HEK293 (cell line): Measurements from ENCODE around the gene MAZ.

ENCODE experiments used
- CTCF ChIA-PET: fragments of 350-600 bp; formaldehyde crosslinking; extraction: SDS; loops from one replicate; lab custom pipeline; 2021; ENCODE audit warnings: antibody characterized with exemption; lab: Yijun Ruan, JAX
- POLR2A ChIA-PET: fragments of 300-600 bp; formaldehyde crosslinking; extraction: SDS; loops from one replicate; lab custom pipeline; 2020; ENCODE audit warnings: antibody characterized with exemption, inconsistent platforms; lab: Yijun Ruan, JAX
- H3K27ac ChIP-seq: fragments of 200-500 bp; sonication (Bioruptor generic); 2 replicates; pipeline ENCODE4 v1.5.1; 2014; ENCODE audit warnings: low read depth, low read length, control low read depth, inconsistent platforms; ENCODE audit errors: extremely low read depth
- H3K36me3 ChIP-seq, 2 experiments: fragments of 200-500 bp in 1 of 2; sonication (Bioruptor generic) in 1 of 2; 1 replicate in 1 of 2; 2 replicates in 1 of 2; pipeline ENCODE4 v1.5.1; 2014 to 2017; ENCODE audit warnings: inconsistent platforms in 2 of 2, low read length in 2 of 2; ENCODE audit not compliant: control insufficient read depth in 2 of 2, insufficient read depth in 1 of 2
- H3K4me1 ChIP-seq: fragments of 200-500 bp; sonication (Bioruptor generic); 2 replicates; pipeline ENCODE4 v1.5.1; 2014; ENCODE audit warnings: mild to moderate bottlenecking, low read length, inconsistent platforms; ENCODE audit not compliant: control insufficient read depth, insufficient read depth
- H3K4me3 ChIP-seq: 2 replicates; pipeline ENCODE4 v1.5.1; 2011; ENCODE audit warnings: low read depth, mild to moderate bottlenecking, control low read depth, low read length, moderate library complexity
- H3K9me3 ChIP-seq: fragments of 200-500 bp; sonication (Bioruptor generic); 2 replicates; pipeline ENCODE4 v1.5.1; 2014; ENCODE audit warnings: low read depth, low read length, inconsistent platforms; ENCODE audit not compliant: control insufficient read depth, insufficient read depth
- KLF1 ChIP-seq: fragments of 450-650 bp; formaldehyde crosslinking; IDR thresholded peaks from 2 replicates; pipeline ENCODE4 v1.5.1; 2016; ENCODE audit warnings: missing biosample characterization, missing genetic modification characterization
- YY2 ChIP-seq: fragments of 450-650 bp; formaldehyde crosslinking; IDR thresholded peaks from 2 replicates; pipeline ENCODE4 v1.5.1; 2016; ENCODE audit warnings: missing biosample characterization, missing genetic modification characterization
- ZBTB8A ChIP-seq: fragments of 450-650 bp; formaldehyde crosslinking; IDR thresholded peaks from 2 replicates; pipeline ENCODE4 v1.5.1; 2016; ENCODE audit warnings: missing biosample characterization, missing genetic modification characterization
- ZNF132 ChIP-seq: fragments of 450-650 bp; formaldehyde crosslinking; IDR thresholded peaks from 2 replicates; pipeline ENCODE4 v1.5.1; 2017; ENCODE audit warnings: missing biosample characterization, missing genetic modification characterization, borderline replicate concordance
- ZNF133 ChIP-seq: fragments of 450-650 bp; formaldehyde crosslinking; IDR thresholded peaks from 2 replicates; pipeline ENCODE4 v1.5.1; 2016; ENCODE audit warnings: missing biosample characterization, missing genetic modification characterization
- ZNF169 ChIP-seq: fragments of 450-650 bp; formaldehyde crosslinking; IDR thresholded peaks from 2 replicates; pipeline ENCODE4 v1.5.1; 2016; ENCODE audit warnings: missing biosample characterization, missing genetic modification characterization
- ZNF335 ChIP-seq: fragments of 450-650 bp; formaldehyde crosslinking; conservative IDR thresholded peaks from 2 replicates; pipeline ENCODE4 v1.5.1; 2016; ENCODE audit warnings: missing biosample characterization, missing genetic modification characterization
- ZNF366 ChIP-seq: fragments of 450-650 bp; formaldehyde crosslinking; conservative IDR thresholded peaks from 2 replicates; pipeline ENCODE4 v1.5.1; 2016; ENCODE audit warnings: missing biosample characterization, missing genetic modification characterization
- ZNF521 ChIP-seq: fragments of 450-650 bp; formaldehyde crosslinking; IDR thresholded peaks from 2 replicates; pipeline ENCODE4 v1.5.1; 2017; ENCODE audit warnings: missing biosample characterization, mild to moderate bottlenecking, missing genetic modification characterization
- ZNF585B ChIP-seq: fragments of 450-650 bp; formaldehyde crosslinking; IDR thresholded peaks from 2 replicates; pipeline ENCODE4 v1.5.1; 2016; ENCODE audit warnings: missing biosample characterization, missing genetic modification characterization
- ZNF670 ChIP-seq: fragments of 450-650 bp; formaldehyde crosslinking; IDR thresholded peaks from 2 replicates; pipeline ENCODE4 v1.5.1; 2016; ENCODE audit warnings: missing biosample characterization, missing genetic modification characterization, low read depth
- ZSCAN30 ChIP-seq: fragments of 450-650 bp; IDR thresholded peaks from 2 replicates; pipeline ENCODE4 v1.5.1; 2018; ENCODE audit warnings: missing biosample characterization, mild to moderate bottlenecking, missing genetic modification characterization, moderate library complexity
- TF ChIP-seq, protein P1 (sequence below): fragments of 450-650 bp; formaldehyde crosslinking; IDR thresholded peaks from 2 replicates; pipeline ENCODE4 v1.5.1; 2016; ENCODE audit warnings: missing biosample characterization, missing genetic modification characterization, low read depth
- TF ChIP-seq, protein P2 (sequence below): fragments of 450-650 bp; IDR thresholded peaks from 2 replicates; pipeline ENCODE4 v1.5.1; 2018; ENCODE audit warnings: missing biosample characterization, missing genetic modification characterization
- TF ChIP-seq, protein P3 (sequence below): fragments of 450-650 bp; formaldehyde crosslinking; IDR thresholded peaks from 2 replicates; pipeline ENCODE4 v1.5.1; 2017; ENCODE audit warnings: missing biosample characterization, missing genetic modification characterization
- TF ChIP-seq, protein P4 (sequence below): fragments of 450-650 bp; IDR thresholded peaks from 2 replicates; pipeline ENCODE4 v1.5.1; 2018; ENCODE audit warnings: missing biosample characterization, mild to moderate bottlenecking, missing genetic modification characterization
- TF ChIP-seq, protein P5 (sequence below): fragments of 450-650 bp; formaldehyde crosslinking; IDR thresholded peaks from 2 replicates; pipeline ENCODE4 v1.5.1; 2016; ENCODE audit warnings: missing biosample characterization, missing genetic modification characterization, borderline replicate concordance

MAZ gene

DNA sequence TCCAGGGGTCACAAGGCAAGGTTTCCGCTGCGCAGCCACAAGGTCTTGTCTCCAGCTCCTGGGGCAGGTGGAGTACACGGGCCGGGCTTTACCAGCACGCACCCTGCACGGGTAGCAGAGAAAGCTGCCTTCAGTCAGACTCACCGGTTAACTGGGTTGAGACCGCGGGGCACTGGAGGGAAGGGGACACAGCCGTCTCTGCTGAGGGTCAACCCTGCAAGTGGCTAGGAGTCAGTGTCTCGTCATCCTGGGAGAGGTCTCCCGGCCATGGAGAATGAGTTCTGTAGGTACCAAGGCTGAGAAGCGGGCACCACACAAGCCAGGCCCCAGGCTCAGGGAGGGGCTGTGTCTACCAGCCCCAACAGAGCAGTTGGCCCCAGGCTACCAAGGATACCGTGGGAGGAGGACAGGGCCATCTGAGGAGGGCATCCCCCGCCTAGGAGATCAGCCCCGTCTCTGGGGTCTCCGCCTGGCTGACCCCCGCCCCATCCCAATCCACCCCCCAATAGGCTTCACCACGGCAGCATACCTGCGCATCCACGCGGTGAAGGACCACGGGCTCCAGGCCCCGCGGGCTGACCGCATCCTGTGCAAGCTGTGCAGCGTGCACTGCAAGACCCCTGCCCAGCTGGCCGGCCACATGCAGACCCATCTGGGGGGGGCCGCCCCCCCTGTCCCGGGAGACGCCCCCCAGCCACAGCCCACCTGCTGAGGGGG lies 2.9 kb downstream of the MAZ start (continued):
- TF ChIP-seq, protein P1, sequence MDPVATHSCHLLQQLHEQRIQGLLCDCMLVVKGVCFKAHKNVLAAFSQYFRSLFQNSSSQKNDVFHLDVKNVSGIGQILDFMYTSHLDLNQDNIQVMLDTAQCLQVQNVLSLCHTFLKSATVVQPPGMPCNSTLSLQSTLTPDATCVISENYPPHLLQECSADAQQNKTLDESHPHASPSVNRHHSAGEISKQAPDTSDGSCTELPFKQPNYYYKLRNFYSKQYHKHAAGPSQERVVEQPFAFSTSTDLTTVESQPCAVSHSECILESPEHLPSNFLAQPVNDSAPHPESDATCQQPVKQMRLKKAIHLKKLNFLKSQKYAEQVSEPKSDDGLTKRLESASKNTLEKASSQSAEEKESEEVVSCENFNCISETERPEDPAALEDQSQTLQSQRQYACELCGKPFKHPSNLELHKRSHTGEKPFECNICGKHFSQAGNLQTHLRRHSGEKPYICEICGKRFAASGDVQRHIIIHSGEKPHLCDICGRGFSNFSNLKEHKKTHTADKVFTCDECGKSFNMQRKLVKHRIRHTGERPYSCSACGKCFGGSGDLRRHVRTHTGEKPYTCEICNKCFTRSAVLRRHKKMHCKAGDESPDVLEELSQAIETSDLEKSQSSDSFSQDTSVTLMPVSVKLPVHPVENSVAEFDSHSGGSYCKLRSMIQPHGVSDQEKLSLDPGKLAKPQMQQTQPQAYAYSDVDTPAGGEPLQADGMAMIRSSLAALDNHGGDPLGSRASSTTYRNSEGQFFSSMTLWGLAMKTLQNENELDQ: no peak
- no peak for TF ChIP-seq ZSCAN30
- TF ChIP-seq ZNF335 (tag by site-specific recombination): no peak
- TF ChIP-seq, protein P2, sequence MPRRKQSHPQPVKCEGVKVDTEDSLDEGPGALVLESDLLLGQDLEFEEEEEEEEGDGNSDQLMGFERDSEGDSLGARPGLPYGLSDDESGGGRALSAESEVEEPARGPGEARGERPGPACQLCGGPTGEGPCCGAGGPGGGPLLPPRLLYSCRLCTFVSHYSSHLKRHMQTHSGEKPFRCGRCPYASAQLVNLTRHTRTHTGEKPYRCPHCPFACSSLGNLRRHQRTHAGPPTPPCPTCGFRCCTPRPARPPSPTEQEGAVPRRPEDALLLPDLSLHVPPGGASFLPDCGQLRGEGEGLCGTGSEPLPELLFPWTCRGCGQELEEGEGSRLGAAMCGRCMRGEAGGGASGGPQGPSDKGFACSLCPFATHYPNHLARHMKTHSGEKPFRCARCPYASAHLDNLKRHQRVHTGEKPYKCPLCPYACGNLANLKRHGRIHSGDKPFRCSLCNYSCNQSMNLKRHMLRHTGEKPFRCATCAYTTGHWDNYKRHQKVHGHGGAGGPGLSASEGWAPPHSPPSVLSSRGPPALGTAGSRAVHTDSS (tag by site-specific recombination): no peak
- no peak for TF ChIP-seq ZNF169 (tag by site-specific recombination)

DNA sequence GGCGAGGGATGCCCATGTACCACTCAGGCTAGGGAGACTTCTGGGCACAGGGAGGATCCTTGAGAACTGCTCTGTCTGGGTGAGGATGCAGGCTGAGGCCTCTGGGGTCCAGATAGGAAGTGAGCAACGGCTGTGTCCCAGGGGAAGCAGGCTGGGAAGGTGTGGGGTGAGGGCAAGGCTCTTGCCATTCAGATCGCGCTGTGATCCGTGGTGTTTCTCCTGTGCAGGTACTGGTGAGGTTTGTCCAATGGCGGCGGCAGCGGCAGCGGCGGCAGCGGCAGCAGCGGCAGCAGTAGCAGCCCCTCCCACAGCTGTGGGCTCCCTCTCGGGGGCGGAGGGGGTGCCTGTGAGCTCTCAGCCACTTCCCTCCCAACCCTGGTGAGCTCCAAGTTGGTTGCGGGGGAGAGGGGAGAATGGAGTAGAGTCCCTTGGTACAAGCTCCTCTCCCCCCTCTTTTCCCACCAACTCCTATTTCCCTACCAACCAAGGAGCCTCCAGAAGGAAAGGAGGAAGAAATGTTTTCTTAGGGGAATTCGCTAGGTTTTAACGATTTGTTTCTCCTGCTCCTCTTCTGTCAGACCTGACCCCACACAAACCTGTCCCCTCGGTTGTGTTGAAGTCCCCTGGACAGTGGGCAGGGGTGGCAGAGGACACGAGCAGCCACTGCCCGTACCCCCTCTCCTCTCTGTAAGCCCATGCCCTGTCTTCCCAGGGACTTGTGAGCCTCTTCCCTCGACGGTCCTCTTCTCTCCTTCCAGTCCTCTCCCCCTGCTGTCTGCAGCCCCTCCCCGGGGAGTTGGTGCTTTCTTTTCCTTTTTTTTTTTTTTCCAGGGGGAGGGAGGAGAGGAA lies 3.7 kb downstream of the MAZ start:
- no peak overlapping the region; the same call in 1 of the 2 replicates for H3K4me3 ChIP-seq
- H3K36me3 ChIP-seq: peaks cover 0 to 36% of the 10 kb centered on the region in 2 experiments; a peak in 2 of 3 replicates
- TF ChIP-seq ZNF133 (no peak), ZNF670 (no peak), YY2 (tag by site-specific recombination) (no peak)
- peaks cover 7% of the 10 kb centered on the region for H3K4me1 ChIP-seq
- H3K9me3 ChIP-seq: no peaks in the 10 kb centered on the region
- POLR2A ChIA-PET: interaction anchor here (0.8 to 2.4 kb wide), 7 partner anchors 10 to 1236 kb away, joined by 3 to 10 read pairs (median 4); partner anchors contain the start of genes CDIPT, KIF22, MVP and TAOK2
- CTCF ChIA-PET: interaction anchor here (0.6 to 2.9 kb wide), 4 partner anchors 9 to 1175 kb away, joined by 4 to 13 read pairs (median 8); partner anchors contain the start of gene MVP
- H3K27ac ChIP-seq: peak overlapping the region; percentile 100

DNA sequence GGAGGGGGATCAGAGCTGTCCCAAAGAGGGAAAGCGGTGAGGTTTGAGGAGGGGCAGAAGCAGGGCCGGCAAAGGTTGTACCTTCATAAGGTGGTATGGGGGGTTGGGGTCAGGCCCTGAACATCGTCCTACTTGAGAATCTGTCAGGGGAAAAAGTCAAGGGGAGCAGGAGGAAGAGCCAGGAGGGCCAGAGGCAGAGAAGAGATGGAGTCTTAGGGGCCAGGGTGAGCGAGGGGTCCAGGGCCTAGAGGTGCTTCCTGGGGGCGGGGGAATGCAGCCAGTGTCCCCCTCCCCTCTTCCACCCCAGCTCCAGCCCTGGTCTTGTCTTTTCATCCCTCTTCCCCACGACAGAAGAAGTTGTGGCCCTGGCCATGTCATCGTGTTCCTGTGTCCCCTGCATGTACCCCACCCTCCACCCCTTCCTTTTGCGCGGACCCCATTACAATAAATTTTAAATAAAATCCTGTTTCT lies 4.4 kb downstream of the MAZ start:
- Histone ChIP-seq H3K4me3 (no peak overlapping the region), H3K36me3 (peaks cover 0 to 36% of the 10 kb centered on the region in 2 experiments; a peak in 2 of 3 replicates), H3K4me1 (peaks cover 11% of the 10 kb centered on the region), H3K9me3 (no peaks in the 10 kb centered on the region), H3K27ac (peak overlapping the region; percentile 100)
- ChIA-PET POLR2A (interaction anchor here (0.8 to 2.4 kb wide), 10 partner anchors 9 to 1235 kb away, joined by 3 to 10 read pairs (median 4); partner anchors contain the start of genes CDIPT, KIF22, MVP and TAOK2), CTCF (interaction anchor here (0.6 to 1.6 kb wide), 3 partner anchors 38 to 1174 kb away, joined by 4 to 9 read pairs (median 6); no protein-coding TSS in a partner anchor)
- TF ChIP-seq, protein P2 (tag by site-specific recombination): no peak
- TF ChIP-seq KLF1: no peak
- TF ChIP-seq, protein P3, sequence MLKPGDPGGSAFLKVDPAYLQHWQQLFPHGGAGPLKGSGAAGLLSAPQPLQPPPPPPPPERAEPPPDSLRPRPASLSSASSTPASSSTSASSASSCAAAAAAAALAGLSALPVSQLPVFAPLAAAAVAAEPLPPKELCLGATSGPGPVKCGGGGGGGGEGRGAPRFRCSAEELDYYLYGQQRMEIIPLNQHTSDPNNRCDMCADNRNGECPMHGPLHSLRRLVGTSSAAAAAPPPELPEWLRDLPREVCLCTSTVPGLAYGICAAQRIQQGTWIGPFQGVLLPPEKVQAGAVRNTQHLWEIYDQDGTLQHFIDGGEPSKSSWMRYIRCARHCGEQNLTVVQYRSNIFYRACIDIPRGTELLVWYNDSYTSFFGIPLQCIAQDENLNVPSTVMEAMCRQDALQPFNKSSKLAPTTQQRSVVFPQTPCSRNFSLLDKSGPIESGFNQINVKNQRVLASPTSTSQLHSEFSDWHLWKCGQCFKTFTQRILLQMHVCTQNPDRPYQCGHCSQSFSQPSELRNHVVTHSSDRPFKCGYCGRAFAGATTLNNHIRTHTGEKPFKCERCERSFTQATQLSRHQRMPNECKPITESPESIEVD (tag by site-specific recombination): no peak
- no peak for TF ChIP-seq ZNF521 (tag by site-specific recombination)
- TF ChIP-seq ZNF585B (tag by site-specific recombination): no peak
- no peak for TF ChIP-seq ZNF132 (tag by site-specific recombination)
- no peak for TF ChIP-seq ZBTB8A
- TF ChIP-seq, protein P4, sequence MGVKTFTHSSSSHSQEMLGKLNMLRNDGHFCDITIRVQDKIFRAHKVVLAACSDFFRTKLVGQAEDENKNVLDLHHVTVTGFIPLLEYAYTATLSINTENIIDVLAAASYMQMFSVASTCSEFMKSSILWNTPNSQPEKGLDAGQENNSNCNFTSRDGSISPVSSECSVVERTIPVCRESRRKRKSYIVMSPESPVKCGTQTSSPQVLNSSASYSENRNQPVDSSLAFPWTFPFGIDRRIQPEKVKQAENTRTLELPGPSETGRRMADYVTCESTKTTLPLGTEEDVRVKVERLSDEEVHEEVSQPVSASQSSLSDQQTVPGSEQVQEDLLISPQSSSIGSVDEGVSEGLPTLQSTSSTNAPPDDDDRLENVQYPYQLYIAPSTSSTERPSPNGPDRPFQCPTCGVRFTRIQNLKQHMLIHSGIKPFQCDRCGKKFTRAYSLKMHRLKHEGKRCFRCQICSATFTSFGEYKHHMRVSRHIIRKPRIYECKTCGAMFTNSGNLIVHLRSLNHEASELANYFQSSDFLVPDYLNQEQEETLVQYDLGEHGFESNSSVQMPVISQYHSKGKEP (tag by site-specific recombination): no peak
- TF ChIP-seq, protein P5, sequence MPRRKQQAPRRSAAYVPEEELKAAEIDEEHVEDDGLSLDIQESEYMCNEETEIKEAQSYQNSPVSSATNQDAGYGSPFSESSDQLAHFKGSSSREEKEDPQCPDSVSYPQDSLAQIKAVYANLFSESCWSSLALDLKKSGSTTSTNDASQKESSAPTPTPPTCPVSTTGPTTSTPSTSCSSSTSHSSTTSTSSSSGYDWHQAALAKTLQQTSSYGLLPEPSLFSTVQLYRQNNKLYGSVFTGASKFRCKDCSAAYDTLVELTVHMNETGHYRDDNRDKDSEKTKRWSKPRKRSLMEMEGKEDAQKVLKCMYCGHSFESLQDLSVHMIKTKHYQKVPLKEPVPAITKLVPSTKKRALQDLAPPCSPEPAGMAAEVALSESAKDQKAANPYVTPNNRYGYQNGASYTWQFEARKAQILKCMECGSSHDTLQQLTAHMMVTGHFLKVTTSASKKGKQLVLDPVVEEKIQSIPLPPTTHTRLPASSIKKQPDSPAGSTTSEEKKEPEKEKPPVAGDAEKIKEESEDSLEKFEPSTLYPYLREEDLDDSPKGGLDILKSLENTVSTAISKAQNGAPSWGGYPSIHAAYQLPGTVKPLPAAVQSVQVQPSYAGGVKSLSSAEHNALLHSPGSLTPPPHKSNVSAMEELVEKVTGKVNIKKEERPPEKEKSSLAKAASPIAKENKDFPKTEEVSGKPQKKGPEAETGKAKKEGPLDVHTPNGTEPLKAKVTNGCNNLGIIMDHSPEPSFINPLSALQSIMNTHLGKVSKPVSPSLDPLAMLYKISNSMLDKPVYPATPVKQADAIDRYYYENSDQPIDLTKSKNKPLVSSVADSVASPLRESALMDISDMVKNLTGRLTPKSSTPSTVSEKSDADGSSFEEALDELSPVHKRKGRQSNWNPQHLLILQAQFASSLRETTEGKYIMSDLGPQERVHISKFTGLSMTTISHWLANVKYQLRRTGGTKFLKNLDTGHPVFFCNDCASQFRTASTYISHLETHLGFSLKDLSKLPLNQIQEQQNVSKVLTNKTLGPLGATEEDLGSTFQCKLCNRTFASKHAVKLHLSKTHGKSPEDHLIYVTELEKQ (tag by site-specific recombination): no peak
- TF ChIP-seq ZNF366 (tag by site-specific recombination): no peak
